Gastrocnemius medialis (tissue), 4 donors: ENCODE results near the gene C2CD4C.

Experiments
- CTCF ChIP-seq, 5 experiments: fragments of 450-650 bp in 3 of 5; fragments of 200-600 bp in 2 of 5; sonication (generic) in 2 of 5; IDR thresholded peaks in 4 of 5; conservative IDR thresholded peaks in 1 of 5; 1 replicate in 4 of 5; 2 replicates in 1 of 5; pipeline ENCODE4 v1.5.1; 2016 to 2019; ENCODE audit warnings: antibody characterized with exemption in 5 of 5, mild to moderate bottlenecking in 3 of 5, moderate library complexity in 3 of 5
- POLR2A ChIP-seq, 2 donors: fragments of 450-650 bp; IDR thresholded peaks; one replicate each; pipeline ENCODE4 v1.6.1; 2017; ENCODE audit warnings: antibody characterized with exemption in 2 of 2, mild to moderate bottlenecking in 2 of 2, moderate library complexity in 2 of 2

GRCh38 chr19:422213-422916 is 13.4 kb upstream of the C2CD4C start:
- TF ChIP-seq CTCF (IDR thresholded peaks at IDR 0.05 in 4 of 5, conservative IDR thresholded peaks at IDR 0.05 in 1 of 5): no peak
- TF ChIP-seq POLR2A (IDR thresholded peaks at IDR 0.05): no peak
